ENCODE results near the gene DNM3. TPM values are rescaled to one million over a fixed set of nuclear protein-coding genes. Genes with fewer than 3 reads are reported as not detected.

DNM3 gene
- total RNA-seq, 4 donors from 2014 or later, result 2.7 to 4.5 (median 4.0) TPM

DNA sequence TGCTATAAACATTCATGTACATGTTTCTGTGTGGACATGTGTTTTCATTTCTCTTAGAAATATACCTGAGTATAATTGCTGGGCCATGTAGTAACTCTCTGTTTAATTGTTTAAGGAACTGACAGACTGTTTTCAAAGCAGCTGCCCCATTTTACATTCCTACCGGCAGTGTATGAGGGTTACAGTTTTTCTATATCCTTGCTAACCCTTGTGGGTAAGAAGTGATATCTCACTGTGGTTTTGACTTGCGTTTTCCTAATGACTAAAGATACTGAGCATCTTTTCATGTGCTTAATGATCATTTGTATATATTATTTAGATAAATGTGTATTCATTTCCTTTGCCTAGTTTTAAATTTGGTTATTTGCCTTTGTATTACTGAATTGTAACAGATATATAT is 81.7 kb downstream of the DNM3 start:
- intact Hi-C loops (cut with DNase I; ENCODE audit: low total_unique reads), result no loop called here
- WGBS, 2 donors, result 80 to 81% methylated on average over 2 of the region's 2 CpGs
- DNase-seq (ENCODE audit: low spot score in 2 of 2), result no peak
- no peak overlapping the region for H3K4me3 ChIP-seq (ENCODE audit: low read depth, poor library complexity, severe bottlenecking)
- no peak for TF ChIP-seq POLR2A (IDR thresholded peaks at IDR 0.05)
- TF ChIP-seq, protein P1, sequence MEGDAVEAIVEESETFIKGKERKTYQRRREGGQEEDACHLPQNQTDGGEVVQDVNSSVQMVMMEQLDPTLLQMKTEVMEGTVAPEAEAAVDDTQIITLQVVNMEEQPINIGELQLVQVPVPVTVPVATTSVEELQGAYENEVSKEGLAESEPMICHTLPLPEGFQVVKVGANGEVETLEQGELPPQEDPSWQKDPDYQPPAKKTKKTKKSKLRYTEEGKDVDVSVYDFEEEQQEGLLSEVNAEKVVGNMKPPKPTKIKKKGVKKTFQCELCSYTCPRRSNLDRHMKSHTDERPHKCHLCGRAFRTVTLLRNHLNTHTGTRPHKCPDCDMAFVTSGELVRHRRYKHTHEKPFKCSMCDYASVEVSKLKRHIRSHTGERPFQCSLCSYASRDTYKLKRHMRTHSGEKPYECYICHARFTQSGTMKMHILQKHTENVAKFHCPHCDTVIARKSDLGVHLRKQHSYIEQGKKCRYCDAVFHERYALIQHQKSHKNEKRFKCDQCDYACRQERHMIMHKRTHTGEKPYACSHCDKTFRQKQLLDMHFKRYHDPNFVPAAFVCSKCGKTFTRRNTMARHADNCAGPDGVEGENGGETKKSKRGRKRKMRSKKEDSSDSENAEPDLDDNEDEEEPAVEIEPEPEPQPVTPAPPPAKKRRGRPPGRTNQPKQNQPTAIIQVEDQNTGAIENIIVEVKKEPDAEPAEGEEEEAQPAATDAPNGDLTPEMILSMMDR (IDR thresholded peaks at IDR 0.05), result no peak

DNA sequence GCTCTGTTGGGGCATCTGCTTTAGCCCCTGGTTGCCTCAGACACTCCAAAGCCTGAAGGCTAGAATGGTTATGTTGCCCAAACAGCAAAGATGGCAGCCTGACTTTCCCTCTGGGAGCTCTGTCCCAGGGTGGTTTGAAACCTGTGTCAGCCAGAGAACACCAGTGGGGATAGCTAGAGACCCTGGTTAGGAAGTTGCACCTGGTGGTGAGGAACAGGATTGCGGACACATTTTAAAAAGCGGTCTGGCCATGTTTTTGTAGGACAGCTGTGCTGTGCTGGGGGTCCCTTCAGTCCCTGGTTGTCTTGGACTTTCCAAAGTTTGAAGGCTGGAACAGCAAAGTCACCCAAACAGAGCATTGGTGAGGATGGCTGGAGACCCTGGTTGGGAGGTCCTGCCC is 87.8 kb downstream of the DNM3 start:
- intact Hi-C loops (cut with DNase I; ENCODE audit: low total_unique reads), result no loop called here
- WGBS, 2 donors, result 96 to 100% methylated on average over 2 of the region's 2 CpGs
- no peak for DNase-seq (ENCODE audit: low spot score in 2 of 2)
- no peak for TF ChIP-seq POLR2A (IDR thresholded peaks at IDR 0.05)
- TF ChIP-seq, protein P1 (IDR thresholded peaks at IDR 0.05), result no peak
- H3K4me3 ChIP-seq (ENCODE audit: low read depth, poor library complexity, severe bottlenecking), result no peak overlapping the region

GRCh38 chr1:171931752-171932151 is 90.5 kb downstream of the DNM3 start:
- intact Hi-C loops (cut with DNase I; ENCODE audit: low total_unique reads), result loop anchor here (5.0 kb wide), 1 partner anchor 1301 kb away; no protein-coding TSS in a partner anchor
- DNase-seq (ENCODE audit: low spot score in 2 of 2), result no peak
- no peak overlapping the region for H3K4me3 ChIP-seq (ENCODE audit: low read depth, poor library complexity, severe bottlenecking)
- TF ChIP-seq, protein P1 (IDR thresholded peaks at IDR 0.05), result no peak
- no peak for TF ChIP-seq POLR2A (IDR thresholded peaks at IDR 0.05)

DNA sequence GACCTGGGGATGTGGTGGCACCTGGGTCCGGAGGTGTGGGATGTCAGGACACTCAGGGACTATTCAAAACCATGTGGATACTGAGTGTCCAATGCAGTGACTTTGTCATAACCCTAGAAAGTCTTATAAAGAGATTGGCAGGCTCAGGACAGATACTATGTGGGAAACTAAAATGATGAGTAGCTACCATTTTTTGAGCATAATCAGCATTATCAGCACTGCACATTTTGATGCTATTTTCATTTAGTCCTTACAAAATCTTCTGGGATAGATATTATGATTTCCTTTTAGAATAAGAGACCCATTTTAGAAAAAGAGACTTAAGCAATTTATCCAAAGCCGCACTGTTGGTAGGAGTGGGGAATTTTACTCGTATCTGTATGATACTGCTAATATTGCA is 93.4 kb downstream of the DNM3 start:
- DNase-seq (ENCODE audit: low spot score in 2 of 2), result no peak
- intact Hi-C loops (cut with DNase I; ENCODE audit: low total_unique reads), result loop anchor here (5.0 kb wide), 1 partner anchor 1298 kb away; no protein-coding TSS in a partner anchor
- 66 to 93% methylated on average over 3 of the region's 3 CpGs for WGBS, 2 donors
- TF ChIP-seq, protein P1 (IDR thresholded peaks at IDR 0.05), result no peak
- TF ChIP-seq POLR2A (IDR thresholded peaks at IDR 0.05), result no peak
- no peak overlapping the region for H3K4me3 ChIP-seq (ENCODE audit: low read depth, poor library complexity, severe bottlenecking)

DNA sequence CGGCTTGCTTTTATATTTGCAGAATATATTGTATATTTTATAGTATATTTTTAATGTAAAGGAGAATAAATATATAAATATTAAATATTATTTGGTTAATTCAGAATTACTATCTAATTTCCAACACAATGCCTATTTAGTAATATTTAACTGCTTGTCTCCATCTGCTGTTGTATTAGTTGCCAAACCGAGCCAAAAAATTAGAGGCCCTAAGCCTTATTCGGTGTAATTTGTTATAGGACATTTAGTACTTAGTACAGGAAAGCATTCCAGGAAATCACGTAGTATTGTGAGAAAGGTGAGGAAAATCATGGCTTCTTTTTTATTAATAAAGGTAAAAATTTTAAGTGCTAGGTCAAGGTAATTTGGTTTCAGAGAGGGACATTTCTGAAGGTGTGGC is 93.8 kb downstream of the DNM3 start:
- intact Hi-C loops (cut with DNase I; ENCODE audit: low total_unique reads), result no loop called here
- no peak overlapping the region for H3K4me3 ChIP-seq (ENCODE audit: low read depth, poor library complexity, severe bottlenecking)
- DNase-seq (ENCODE audit: low spot score in 2 of 2), result no peak
- TF ChIP-seq, protein P1 (IDR thresholded peaks at IDR 0.05), result no peak
- TF ChIP-seq POLR2A (IDR thresholded peaks at IDR 0.05), result no peak
- 94 to 97% methylated on average over 4 of the region's 4 CpGs for WGBS, 2 donors

- no peak for DNase-seq (ENCODE audit: low spot score in 2 of 2)
- 73 to 74% methylated on average over 1 of the region's 1 CpG for WGBS, 2 donors
Observed at GRCh38 chr1:171935664-171936063, 94.4 kb downstream of the DNM3 start.

More at GRCh38 chr1:171935664-171936063, 94.4 kb downstream of the DNM3 start:
- TF ChIP-seq, protein P1 (IDR thresholded peaks at IDR 0.05), result no peak
- TF ChIP-seq POLR2A (IDR thresholded peaks at IDR 0.05), result no peak
- intact Hi-C loops (cut with DNase I; ENCODE audit: low total_unique reads), result no loop called here
- no peak overlapping the region for H3K4me3 ChIP-seq (ENCODE audit: low read depth, poor library complexity, severe bottlenecking)

All from lower leg skin (tissue), 4 donors.